ENCODE results near the gene VRK2. TPM values are rescaled to one million over a fixed set of nuclear protein-coding genes. Genes with fewer than 3 reads are reported as not detected.

VRK2 gene
- total and polyA plus RNA-seq, 2 experiments from 2014 or later, result 19.0 to 22.5 TPM

- TF ChIP-seq, protein P1, sequence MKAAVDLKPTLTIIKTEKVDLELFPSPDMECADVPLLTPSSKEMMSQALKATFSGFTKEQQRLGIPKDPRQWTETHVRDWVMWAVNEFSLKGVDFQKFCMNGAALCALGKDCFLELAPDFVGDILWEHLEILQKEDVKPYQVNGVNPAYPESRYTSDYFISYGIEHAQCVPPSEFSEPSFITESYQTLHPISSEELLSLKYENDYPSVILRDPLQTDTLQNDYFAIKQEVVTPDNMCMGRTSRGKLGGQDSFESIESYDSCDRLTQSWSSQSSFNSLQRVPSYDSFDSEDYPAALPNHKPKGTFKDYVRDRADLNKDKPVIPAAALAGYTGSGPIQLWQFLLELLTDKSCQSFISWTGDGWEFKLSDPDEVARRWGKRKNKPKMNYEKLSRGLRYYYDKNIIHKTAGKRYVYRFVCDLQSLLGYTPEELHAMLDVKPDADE (IDR thresholded peaks at IDR 0.05), result no peak
- TF ChIP-seq JUNB (IDR thresholded peaks at IDR 0.05; ENCODE audit: unreplicated experiment) (no peak), ZNF331 (CRISPR knock-in tag; IDR thresholded peaks at IDR 0.05; ENCODE audit: low read depth) (no peak), POLR2AphosphoS5 (IDR thresholded peaks at IDR 0.05; ENCODE audit: low read depth) (no peak), ZNF114 (CRISPR knock-in tag; IDR thresholded peaks at IDR 0.05) (no peak), NANOG (IDR thresholded peaks at IDR 0.05; ENCODE audit: borderline replicate concordance) (no peak), EZH2 (IDR thresholded peaks at IDR 0.05; ENCODE audit: low read depth, unreplicated experiment) (no peak), STAT1 (IDR thresholded peaks at IDR 0.05; ENCODE audit: unreplicated experiment) (no peak), CREB1 (CRISPR knock-in tag; IDR thresholded peaks at IDR 0.05; ENCODE audit: low read depth) (no peak)
- TF ChIP-seq, protein P2, sequence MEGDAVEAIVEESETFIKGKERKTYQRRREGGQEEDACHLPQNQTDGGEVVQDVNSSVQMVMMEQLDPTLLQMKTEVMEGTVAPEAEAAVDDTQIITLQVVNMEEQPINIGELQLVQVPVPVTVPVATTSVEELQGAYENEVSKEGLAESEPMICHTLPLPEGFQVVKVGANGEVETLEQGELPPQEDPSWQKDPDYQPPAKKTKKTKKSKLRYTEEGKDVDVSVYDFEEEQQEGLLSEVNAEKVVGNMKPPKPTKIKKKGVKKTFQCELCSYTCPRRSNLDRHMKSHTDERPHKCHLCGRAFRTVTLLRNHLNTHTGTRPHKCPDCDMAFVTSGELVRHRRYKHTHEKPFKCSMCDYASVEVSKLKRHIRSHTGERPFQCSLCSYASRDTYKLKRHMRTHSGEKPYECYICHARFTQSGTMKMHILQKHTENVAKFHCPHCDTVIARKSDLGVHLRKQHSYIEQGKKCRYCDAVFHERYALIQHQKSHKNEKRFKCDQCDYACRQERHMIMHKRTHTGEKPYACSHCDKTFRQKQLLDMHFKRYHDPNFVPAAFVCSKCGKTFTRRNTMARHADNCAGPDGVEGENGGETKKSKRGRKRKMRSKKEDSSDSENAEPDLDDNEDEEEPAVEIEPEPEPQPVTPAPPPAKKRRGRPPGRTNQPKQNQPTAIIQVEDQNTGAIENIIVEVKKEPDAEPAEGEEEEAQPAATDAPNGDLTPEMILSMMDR (conservative IDR thresholded peaks at IDR 0.05; ENCODE audit: low read depth in 2 of 2), result no peak
- TF ChIP-seq, protein P3, sequence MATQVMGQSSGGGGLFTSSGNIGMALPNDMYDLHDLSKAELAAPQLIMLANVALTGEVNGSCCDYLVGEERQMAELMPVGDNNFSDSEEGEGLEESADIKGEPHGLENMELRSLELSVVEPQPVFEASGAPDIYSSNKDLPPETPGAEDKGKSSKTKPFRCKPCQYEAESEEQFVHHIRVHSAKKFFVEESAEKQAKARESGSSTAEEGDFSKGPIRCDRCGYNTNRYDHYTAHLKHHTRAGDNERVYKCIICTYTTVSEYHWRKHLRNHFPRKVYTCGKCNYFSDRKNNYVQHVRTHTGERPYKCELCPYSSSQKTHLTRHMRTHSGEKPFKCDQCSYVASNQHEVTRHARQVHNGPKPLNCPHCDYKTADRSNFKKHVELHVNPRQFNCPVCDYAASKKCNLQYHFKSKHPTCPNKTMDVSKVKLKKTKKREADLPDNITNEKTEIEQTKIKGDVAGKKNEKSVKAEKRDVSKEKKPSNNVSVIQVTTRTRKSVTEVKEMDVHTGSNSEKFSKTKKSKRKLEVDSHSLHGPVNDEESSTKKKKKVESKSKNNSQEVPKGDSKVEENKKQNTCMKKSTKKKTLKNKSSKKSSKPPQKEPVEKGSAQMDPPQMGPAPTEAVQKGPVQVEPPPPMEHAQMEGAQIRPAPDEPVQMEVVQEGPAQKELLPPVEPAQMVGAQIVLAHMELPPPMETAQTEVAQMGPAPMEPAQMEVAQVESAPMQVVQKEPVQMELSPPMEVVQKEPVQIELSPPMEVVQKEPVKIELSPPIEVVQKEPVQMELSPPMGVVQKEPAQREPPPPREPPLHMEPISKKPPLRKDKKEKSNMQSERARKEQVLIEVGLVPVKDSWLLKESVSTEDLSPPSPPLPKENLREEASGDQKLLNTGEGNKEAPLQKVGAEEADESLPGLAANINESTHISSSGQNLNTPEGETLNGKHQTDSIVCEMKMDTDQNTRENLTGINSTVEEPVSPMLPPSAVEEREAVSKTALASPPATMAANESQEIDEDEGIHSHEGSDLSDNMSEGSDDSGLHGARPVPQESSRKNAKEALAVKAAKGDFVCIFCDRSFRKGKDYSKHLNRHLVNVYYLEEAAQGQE (IDR thresholded peaks at IDR 0.05; ENCODE audit: unreplicated experiment), result no peak
Measured at GRCh38 chr2:58063641-58064040, 17.0 kb downstream of the VRK2 start (continued).

GRCh38 chr2:58064086-58064485 is 17.5 kb downstream of the VRK2 start:
- Histone ChIP-seq H4K20me1 (replicated peaks; ENCODE audit: insufficient read depth) (no peaks in the 10 kb centered on the region), H3K79me2 (replicated peaks; ENCODE audit: insufficient read depth) (no peaks in the 10 kb centered on the region), H3K27ac (ENCODE audit: low read depth) (no peak overlapping the region), H3K4me2 (no peak overlapping the region), H3K4me1 (ENCODE audit: insufficient read depth) (no peaks in the 10 kb centered on the region), H3K27me3 (ENCODE audit: insufficient read depth) (no peaks in the 10 kb centered on the region), H3K36me3 (ENCODE audit: insufficient read depth) (no peaks in the 10 kb centered on the region), H2AFZ (no peak overlapping the region), H3F3A (replicated peaks; ENCODE audit: low read depth) (no peaks in the 10 kb centered on the region), H3K4me3 (no peak overlapping the region), H3K9me2 (ENCODE audit: insufficient read depth) (no peaks in the 10 kb centered on the region)
- no peaks in the 10 kb centered on the region for H3K9me3 Mint-ChIP-seq
- H3K4me3 Mint-ChIP-seq, result no peak overlapping the region
- no peaks in the 10 kb centered on the region for H3K4me1 Mint-ChIP-seq
- H3K36me3 Mint-ChIP-seq (ENCODE audit: low read depth), result 0 out of 3 replicates have a peak, but pooled peaks cover 3% of the 10 kb centered on the region
- ATAC-seq, result no peak
- DNase-seq (ENCODE audit: low spot score), result no peak
- no peaks in the 10 kb centered on the region for H3K27me3 Mint-ChIP-seq (ENCODE audit: insufficient read depth, low read depth, poor library complexity)
- no peak overlapping the region; the same call in 1 of the 2 replicates for H3K27ac Mint-ChIP-seq
- no peak for TF ChIP-seq STAT1 (IDR thresholded peaks at IDR 0.05; ENCODE audit: unreplicated experiment)
- TF ChIP-seq, protein P4, sequence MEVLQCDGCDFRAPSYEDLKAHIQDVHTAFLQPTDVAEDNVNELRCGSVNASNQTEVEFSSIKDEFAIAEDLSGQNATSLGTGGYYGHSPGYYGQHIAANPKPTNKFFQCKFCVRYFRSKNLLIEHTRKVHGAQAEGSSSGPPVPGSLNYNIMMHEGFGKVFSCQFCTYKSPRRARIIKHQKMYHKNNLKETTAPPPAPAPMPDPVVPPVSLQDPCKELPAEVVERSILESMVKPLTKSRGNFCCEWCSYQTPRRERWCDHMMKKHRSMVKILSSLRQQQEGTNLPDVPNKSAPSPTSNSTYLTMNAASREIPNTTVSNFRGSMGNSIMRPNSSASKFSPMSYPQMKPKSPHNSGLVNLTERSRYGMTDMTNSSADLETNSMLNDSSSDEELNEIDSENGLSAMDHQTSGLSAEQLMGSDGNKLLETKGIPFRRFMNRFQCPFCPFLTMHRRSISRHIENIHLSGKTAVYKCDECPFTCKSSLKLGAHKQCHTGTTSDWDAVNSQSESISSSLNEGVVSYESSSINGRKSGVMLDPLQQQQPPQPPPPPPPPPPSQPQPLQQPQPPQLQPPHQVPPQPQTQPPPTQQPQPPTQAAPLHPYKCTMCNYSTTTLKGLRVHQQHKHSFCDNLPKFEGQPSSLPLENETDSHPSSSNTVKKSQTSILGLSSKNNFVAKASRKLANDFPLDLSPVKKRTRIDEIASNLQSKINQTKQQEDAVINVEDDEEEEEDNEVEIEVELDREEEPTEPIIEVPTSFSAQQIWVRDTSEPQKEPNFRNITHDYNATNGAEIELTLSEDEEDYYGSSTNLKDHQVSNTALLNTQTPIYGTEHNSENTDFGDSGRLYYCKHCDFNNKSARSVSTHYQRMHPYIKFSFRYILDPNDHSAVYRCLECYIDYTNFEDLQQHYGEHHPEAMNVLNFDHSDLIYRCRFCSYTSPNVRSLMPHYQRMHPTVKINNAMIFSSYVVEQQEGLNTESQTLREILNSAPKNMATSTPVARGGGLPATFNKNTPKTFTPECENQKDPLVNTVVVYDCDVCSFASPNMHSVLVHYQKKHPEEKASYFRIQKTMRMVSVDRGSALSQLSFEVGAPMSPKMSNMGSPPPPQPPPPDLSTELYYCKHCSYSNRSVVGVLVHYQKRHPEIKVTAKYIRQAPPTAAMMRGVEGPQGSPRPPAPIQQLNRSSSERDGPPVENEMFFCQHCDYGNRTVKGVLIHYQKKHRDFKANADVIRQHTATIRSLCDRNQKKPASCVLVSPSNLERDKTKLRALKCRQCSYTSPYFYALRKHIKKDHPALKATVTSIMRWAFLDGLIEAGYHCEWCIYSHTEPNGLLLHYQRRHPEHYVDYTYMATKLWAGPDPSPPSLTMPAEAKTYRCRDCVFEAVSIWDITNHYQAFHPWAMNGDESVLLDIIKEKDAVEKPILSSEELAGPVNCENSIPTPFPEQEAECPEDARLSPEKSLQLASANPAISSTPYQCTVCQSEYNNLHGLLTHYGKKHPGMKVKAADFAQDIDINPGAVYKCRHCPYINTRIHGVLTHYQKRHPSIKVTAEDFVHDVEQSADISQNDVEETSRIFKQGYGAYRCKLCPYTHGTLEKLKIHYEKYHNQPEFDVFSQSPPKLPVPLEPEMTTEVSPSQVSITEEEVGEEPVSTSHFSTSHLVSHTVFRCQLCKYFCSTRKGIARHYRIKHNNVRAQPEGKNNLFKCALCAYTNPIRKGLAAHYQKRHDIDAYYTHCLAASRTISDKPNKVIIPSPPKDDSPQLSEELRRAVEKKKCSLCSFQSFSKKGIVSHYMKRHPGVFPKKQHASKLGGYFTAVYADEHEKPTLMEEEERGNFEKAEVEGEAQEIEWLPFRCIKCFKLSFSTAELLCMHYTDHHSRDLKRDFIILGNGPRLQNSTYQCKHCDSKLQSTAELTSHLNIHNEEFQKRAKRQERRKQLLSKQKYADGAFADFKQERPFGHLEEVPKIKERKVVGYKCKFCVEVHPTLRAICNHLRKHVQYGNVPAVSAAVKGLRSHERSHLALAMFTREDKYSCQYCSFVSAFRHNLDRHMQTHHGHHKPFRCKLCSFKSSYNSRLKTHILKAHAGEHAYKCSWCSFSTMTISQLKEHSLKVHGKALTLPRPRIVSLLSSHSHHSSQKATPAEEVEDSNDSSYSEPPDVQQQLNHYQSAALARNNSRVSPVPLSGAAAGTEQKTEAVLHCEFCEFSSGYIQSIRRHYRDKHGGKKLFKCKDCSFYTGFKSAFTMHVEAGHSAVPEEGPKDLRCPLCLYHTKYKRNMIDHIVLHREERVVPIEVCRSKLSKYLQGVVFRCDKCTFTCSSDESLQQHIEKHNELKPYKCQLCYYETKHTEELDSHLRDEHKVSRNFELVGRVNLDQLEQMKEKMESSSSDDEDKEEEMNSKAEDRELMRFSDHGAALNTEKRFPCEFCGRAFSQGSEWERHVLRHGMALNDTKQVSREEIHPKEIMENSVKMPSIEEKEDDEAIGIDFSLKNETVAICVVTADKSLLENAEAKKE (CRISPR knock-in tag; IDR thresholded peaks at IDR 0.05), result no peak

Measured in GM23338 (cell line).